Naive B cell (primary cell): ENCODE data around the gene SELPLG. TPM values are rescaled to one million over a fixed set of nuclear protein-coding genes. Genes with fewer than 3 reads are reported as not detected.

Experiments
- ATAC-seq, 2 donors: fragments of 150-1000 bp; cut with Tn5 transposase; 2 replicates each; pipeline ENCODE4 v1.10.0; 2021; ENCODE audit warnings: low read depth in 2 of 2, mild to moderate bottlenecking in 2 of 2, moderate library complexity in 2 of 2
- DNase-seq: peaks from one replicate; pipeline ENCODE4 v3.0.0; 2022
- H3K27ac Mint-ChIP-seq, 6 donors: one replicate each; pipeline ENCODE4 v1.8.0; 2020 to 2022; ENCODE audit warnings: mild to moderate bottlenecking in 6 of 6, mixed read lengths in 6 of 6, moderate library complexity in 5 of 6, inconsistent platforms in 2 of 6
- H3K27me3 Mint-ChIP-seq, 3 donors: one replicate each; pipeline ENCODE4 v1.8.0; 2021 to 2022; ENCODE audit warnings: mixed read lengths in 3 of 3, mild to moderate bottlenecking in 1 of 3
- H3K36me3 Mint-ChIP-seq, 2 donors: one replicate each; pipeline ENCODE4 v1.8.0; 2020 to 2022; ENCODE audit warnings: mixed read lengths in 2 of 2, inconsistent platforms in 1 of 2, mild to moderate bottlenecking in 1 of 2
- H3K4me1 Mint-ChIP-seq, 3 donors: one replicate each; pipeline ENCODE4 v1.8.0; 2020 to 2022; ENCODE audit warnings: mixed read lengths in 3 of 3, inconsistent platforms in 1 of 3, mild to moderate bottlenecking in 1 of 3, moderate library complexity in 1 of 3
- H3K4me3 Mint-ChIP-seq, 8 donors: one replicate each; pipeline ENCODE4 v1.8.0; 2020 to 2022; ENCODE audit warnings: mild to moderate bottlenecking in 8 of 8, mixed read lengths in 8 of 8, moderate library complexity in 8 of 8, inconsistent platforms in 2 of 8
- H3K9me3 Mint-ChIP-seq, 7 donors: one replicate each; pipeline ENCODE4 v1.8.0; 2020 to 2022; ENCODE audit warnings: mixed read lengths in 7 of 7, mild to moderate bottlenecking in 5 of 7, inconsistent platforms in 2 of 7, moderate library complexity in 1 of 7
- polyA plus RNA-seq, 6 donors: library from polyadenylated mRNA; unstranded; fragments of 300-500 nt; fragmentation: Illumina TruSeq; gene quantifications; one replicate each; pipeline ENCODE4 v1.2.3, GENCODE V29; 2021; ENCODE audit warnings: low read depth in 6 of 6

Gene SELPLG
- polyA plus RNA-seq, 6 donors from 2014 or later: 28.4 to 56.4 (median 36.0) TPM

DNA sequence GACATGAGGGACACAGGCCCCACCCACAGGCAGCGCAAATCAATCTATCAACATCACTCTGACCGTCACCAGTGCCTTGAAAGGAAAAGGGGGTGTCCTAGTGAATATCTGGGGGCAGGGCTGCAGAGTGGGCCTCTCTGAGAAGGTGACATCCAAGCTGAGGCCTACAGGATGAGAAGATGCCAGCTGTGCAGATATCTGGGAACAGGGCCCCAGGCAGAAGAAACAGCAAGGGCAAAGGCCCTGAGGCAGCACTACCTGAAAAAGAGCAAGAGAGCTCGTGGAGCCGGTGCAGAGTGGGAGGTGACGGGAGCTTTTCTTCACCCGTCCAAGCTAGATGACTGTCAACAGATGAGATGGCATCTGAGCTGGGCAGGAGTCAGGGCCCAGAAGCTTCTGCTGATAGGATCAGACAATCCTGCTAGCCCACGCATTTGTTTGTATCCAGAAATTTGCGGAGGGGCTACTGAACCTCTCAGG is 23.3 kb downstream of the SELPLG start:
- DNase-seq: no peak
- peaks cover 4 to 19% (median 18%) of the 10 kb centered on the region in 3 donors for H3K27me3 Mint-ChIP-seq

DNA sequence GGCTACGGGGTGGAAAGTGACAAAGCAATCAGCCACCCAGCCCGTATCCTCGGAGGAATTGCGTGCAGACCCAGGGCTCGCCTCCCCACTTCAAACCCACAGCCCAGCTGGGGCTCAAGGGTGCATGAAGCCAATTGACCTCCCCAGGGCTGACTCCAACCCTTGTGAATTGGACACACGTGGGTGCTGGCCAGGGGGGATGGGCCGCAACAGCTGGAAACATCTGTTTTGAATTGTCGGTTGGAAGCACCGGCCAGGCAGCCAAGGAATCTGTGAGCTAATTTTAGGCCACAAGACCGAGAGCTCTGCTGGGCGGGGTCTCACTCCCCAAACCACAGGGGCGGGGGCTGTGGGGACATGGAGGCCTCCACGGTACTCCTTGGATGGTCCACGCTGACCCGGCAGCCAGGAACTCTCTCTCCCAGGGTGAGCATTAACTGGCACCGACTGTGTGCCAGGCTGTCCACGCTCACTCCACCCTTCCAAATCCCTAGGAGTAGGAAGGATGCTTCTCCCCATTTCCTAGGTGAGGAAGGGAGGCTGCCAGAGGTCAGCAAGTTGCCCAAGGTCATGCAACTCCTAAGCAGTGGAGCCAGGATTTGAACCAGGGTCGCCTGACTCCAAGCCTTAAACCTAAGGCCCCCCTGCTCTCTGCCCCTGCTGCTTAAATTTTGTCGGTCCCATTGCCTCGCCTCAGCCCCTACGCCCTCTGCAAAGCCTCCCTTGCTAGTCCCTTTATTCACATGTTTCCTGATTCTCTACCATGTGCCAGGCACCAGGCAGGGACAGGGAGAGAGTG is 24.0 kb downstream of the SELPLG start:
- H3K36me3 Mint-ChIP-seq: no peaks in the 10 kb centered on the region
- H3K27me3 Mint-ChIP-seq: peaks cover 4 to 19% (median 18%) of the 10 kb centered on the region in 3 donors
- H3K4me3 Mint-ChIP-seq: no peak overlapping the region
- H3K4me1 Mint-ChIP-seq: peaks cover 24 to 30% (median 28%) of the 10 kb centered on the region in 3 donors
- DNase-seq: no peak
- peak overlapping the region in 1 of 6 donors; percentile 59 for H3K27ac Mint-ChIP-seq
- no peaks in the 10 kb centered on the region for H3K9me3 Mint-ChIP-seq
- ATAC-seq: no peak

More for the DNA sequence above, 23.3 kb downstream of the SELPLG start:
- Mint-ChIP-seq H3K4me1 (peaks cover 27 to 33% (median 28%) of the 10 kb centered on the region in 3 donors), H3K27ac (peak overlapping the region in 2 of 6 donors; percentile 34 to 59), H3K4me3 (no peak overlapping the region), H3K9me3 (no peaks in the 10 kb centered on the region), H3K36me3 (no peaks in the 10 kb centered on the region)
- no peak for ATAC-seq

DNA sequence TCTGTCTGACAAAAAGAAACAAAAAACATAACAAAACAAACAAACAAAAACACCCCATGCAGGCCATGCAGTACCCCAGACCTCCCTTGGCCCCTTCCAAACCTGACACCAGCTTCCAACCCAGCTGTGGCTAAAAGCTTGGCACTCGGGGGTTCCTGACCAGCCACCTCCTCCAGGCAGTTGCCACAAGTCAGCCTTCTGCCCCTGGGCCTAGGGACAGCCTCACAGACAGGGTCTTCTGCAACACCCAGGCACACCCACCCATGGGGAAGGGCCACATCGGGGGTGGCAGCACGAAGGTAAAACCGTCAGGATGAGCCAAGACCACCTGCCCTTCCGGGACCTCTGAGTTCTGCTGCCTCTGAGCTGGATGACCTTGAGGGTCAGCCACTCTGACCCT is 25.1 kb downstream of the SELPLG start:
- Mint-ChIP-seq H3K36me3 (no peaks in the 10 kb centered on the region), H3K27ac (peak overlapping the region in 2 of 6 donors; percentile 60 to 66), H3K4me3 (no peak overlapping the region), H3K4me1 (peaks cover 19 to 25% (median 19%) of the 10 kb centered on the region in 3 donors), H3K27me3 (peaks cover 4 to 24% (median 19%) of the 10 kb centered on the region in 3 donors), H3K9me3 (no peaks in the 10 kb centered on the region)
- ATAC-seq (no peak), DNase-seq (no peak)

DNA sequence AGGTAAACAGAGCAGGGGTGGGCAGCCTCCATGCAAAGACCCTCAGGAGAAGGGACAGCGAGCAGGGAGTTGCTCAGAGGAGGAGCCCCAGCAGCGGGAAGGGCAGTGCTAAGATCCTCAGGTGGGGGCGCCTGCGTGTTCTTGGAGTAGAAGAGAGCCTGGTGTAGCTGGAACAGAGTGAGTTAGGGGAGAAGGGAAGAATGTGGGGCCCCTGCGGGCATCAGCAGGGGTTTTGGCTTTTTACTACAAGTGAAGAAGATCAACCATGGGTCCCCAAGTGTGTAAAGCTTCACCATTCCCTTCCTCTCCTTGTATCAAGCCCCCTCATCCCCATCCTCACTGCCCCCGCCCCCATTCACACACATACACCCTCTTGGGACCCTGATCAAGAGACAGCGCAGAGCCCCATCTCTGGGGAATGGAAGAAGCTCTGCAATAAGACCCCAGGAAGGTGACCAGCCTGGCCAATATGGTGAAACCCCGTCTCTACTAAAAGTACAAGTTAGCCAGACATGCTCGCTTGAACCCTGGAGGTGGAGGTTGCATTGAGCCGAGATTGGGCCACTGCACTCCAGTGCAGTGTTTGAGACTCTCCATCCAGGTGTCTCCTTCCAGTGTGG is 25.6 kb downstream of the SELPLG start:
- Mint-ChIP-seq H3K36me3 (no peaks in the 10 kb centered on the region), H3K9me3 (no peaks in the 10 kb centered on the region), H3K4me3 (no peak overlapping the region), H3K27me3 (peaks cover 4 to 26% (median 19%) of the 10 kb centered on the region in 3 donors), H3K27ac (no peak overlapping the region), H3K4me1 (peaks cover 14 to 20% (median 14%) of the 10 kb centered on the region in 3 donors)
- ATAC-seq: no peak
- DNase-seq: no peak

DNA sequence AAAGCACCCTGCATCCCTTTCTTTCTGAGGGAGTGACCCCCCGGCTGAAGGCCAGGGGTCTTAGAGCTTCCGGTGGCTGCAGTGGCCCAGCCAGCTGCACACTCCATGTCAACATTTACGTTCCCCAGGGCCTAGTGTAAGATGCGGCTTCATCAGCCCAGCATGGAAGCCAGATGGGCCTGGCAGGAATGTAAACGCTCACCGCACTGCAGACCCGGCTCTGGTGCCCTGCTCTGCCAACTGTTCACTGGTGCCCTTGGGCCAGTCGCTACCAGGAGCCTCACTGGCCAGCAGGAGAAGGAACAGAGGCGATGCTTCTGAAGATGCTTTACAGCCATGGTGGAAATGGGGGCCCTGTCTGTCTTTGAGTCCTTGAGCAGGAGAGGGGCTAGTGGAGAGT is 27.2 kb downstream of the SELPLG start:
- Mint-ChIP-seq H3K9me3 (no peaks in the 10 kb centered on the region), H3K4me3 (no peak overlapping the region), H3K27ac (peak overlapping the region in 1 of 6 donors; percentile 12), H3K36me3 (no peaks in the 10 kb centered on the region), H3K4me1 (peaks cover under 1 to 11% (median 2%) of the 10 kb centered on the region in 3 donors), H3K27me3 (peaks cover 4 to 26% (median 19%) of the 10 kb centered on the region in 3 donors)
- no peak for DNase-seq
- ATAC-seq: no peak

DNA sequence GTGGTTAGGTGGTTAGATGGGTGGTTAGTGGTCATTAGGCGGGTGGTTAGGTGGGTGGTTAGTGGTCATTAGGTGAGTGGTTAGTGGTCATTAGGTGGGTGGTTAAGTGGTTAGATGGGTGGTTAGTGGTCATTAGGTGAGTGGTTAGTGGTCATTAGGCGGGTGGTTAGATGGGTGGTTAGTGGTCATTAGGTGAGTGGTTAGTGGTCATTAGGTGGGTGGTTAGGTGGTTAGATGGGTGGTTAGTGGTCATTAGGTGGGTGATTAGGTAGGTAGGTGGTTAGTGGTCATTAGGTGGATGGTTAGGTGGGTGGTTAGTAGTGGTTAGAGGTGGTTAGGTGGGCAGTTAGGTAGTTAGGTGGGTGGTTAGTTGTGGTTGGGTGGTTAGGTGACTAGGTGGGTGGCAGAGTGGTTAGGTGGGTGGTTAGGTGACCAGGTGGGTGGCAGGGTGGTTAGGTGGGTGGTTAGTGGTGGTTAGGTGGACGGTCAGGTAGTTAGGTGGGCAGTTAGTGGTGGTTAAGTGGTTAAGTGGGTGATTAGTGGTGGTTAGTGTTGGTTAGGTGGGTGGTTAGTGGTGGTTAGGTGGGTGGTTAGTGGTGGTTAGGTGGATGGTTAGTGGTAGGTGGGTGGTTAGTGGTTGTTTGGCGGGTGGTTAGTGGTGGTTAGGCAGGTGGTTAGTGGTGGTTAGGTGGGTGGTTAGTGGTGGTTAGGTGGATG is 27.8 kb downstream of the SELPLG start:
- no peak for DNase-seq
- H3K27me3 Mint-ChIP-seq: peaks cover 4 to 26% (median 19%) of the 10 kb centered on the region in 3 donors
- peak overlapping the region in 2 of 6 donors; percentile 13 to 16 for H3K27ac Mint-ChIP-seq
- no peak overlapping the region for H3K4me3 Mint-ChIP-seq
- ATAC-seq: no peak
- H3K36me3 Mint-ChIP-seq: no peaks in the 10 kb centered on the region
- H3K9me3 Mint-ChIP-seq: no peaks in the 10 kb centered on the region
- peaks cover 0 to 11% (median 2%) of the 10 kb centered on the region in 3 donors for H3K4me1 Mint-ChIP-seq

DNA sequence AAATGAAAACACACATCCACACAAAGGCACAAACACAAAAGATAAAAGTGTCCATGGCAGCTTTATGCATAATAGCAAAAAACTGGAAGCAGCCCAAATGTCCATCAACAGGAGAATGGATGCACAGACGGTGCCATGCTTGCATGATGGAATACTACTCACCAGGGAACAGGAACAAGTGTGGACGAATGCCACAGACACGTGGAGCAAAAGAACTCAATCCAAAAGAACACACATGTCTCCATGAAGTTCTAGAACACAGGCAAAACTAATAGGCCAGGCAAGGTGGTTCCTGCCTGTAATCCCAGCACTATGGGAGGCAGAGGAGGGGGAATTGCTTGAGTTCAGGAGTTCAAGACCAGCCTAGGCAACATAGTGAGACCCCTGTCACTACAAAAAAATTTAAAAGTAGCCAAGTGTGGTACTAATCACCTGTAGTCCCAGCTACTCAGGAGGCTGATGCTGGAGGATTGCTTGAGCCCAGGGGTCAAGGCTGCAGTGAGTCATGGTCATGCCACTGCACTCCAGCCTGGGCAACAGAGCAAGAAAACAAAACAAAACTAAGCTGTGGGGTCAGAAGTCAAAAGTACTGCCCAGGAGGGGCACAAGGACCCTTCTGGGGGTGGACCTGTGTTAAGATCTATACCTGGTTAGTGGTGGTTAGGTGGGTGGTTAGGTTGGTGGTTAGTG is 28.5 kb downstream of the SELPLG start:
- no peak for DNase-seq
- no peaks in the 10 kb centered on the region for H3K36me3 Mint-ChIP-seq
- H3K4me1 Mint-ChIP-seq: peaks cover 0 to 11% (median 2%) of the 10 kb centered on the region in 3 donors

DNA sequence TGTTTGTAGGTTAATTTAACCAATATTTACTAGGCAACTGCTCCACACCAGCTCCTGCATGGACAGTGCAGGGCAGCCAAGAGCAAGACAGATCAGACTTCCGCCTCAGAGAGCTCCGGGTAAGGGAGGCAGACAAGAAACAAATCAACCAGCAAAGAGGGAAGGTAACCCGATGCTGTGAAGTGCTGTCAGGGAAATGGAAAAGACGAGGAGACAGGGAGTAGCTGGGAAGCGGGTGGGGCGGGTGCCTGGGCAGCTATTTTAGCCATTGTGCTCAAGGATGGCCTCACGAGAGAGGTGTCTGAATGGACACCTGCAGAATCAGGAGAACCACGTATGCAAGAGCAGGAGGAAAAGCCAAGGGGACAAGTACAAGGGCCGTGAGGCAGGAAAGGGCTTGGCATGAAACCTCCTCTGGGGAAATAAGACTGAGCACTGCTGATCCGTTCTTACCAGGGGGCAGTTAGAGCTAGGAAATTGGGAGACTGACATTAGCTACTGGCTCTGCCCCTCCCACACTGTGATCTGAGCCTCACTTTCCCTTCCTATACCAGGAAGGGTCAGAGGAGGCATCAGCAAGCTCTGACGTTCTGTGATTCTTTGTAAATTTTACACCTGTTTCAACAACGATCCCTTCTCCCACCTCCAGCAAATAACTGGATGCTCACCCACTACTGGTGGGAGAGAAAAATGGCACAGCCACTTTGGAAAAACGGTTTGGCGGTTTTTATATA is 29.3 kb downstream of the SELPLG start:
- Mint-ChIP-seq H3K27ac (peak overlapping the region in 2 of 6 donors; percentile 22 to 72), H3K4me3 (peak overlapping the region in 1 of 8 donors; percentile 23), H3K9me3 (no peaks in the 10 kb centered on the region), H3K36me3 (no peaks in the 10 kb centered on the region), H3K4me1 (peaks cover 0 to 11% (median 2%) of the 10 kb centered on the region in 3 donors), H3K27me3 (peaks cover 4 to 20% (median 19%) of the 10 kb centered on the region in 3 donors)
- ATAC-seq (no peak), DNase-seq (no peak)

More for the DNA sequence above, 28.5 kb downstream of the SELPLG start:
- Mint-ChIP-seq H3K27ac (peak overlapping the region in 4 of 6 donors; percentile 16 to 48 (median 30)), H3K4me3 (no peak overlapping the region), H3K9me3 (no peaks in the 10 kb centered on the region), H3K27me3 (peaks cover 4 to 23% (median 19%) of the 10 kb centered on the region in 3 donors)
- ATAC-seq: no peak

DNA sequence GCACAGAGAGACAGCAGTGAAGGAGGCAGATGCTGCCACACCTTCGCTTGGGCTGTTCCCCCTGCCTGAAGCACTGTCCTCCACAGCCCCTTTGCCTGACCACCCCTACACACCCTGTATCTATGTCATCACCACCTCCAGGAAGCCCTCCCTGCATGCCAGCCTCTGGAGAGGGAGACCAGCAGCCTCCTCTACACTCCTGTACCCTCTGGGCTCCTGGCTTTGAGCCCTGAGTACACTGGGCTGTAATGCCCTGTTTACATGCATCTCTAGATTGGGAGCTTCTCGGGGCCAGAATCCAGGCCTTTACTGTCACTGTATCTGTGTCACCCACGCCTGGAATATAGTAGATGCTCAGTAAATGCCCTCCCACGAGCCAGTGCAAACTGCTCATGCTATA is 30.0 kb downstream of the SELPLG start:
- DNase-seq (no peak), ATAC-seq (no peak)
- Mint-ChIP-seq H3K36me3 (no peaks in the 10 kb centered on the region), H3K27me3 (peaks cover 4 to 22% (median 19%) of the 10 kb centered on the region in 3 donors), H3K27ac (peak overlapping the region in 4 of 6 donors; percentile 5 to 95 (median 72)), H3K9me3 (no peaks in the 10 kb centered on the region), H3K4me3 (peak overlapping the region in 1 of 8 donors; percentile 80), H3K4me1 (peaks cover 0 to 11% (median 2%) of the 10 kb centered on the region in 3 donors)

DNA sequence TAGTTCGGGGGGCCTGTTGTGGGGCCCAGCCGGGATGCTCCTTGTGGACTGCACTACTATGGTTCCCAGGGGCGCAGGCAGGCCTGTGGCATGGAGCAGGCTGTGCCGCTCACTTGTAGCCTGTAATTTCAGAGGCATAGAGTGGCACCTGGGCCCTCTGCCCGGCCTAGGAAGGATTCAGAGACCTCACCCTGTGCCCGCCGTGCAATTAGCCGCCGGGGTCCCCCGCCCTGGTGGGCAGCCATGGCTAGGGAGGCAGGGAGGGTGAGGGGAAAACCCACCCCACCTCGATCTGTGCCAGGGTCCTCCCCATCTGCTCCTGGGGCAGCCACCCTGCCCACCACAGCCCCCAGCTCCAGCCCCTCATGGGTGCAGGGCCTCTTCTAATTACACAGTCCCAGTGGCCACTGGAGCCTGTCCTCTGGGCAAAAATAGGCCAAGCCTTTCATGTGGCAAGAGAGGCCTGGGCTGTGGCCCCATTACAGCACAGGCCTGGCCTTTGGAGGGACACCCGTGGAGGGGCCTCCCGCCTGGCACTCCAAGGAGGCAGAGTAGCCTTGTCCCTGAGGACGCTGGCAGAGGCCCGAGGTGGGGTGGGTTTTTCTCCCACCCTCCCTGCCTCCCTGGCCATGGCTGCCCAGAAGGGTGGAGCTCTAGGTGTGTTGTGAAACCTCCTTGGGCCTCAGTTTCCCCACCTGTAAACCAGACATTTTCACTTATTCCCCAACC is 30.6 kb downstream of the SELPLG start:
- H3K9me3 Mint-ChIP-seq: no peaks in the 10 kb centered on the region
- H3K4me1 Mint-ChIP-seq: peaks cover 0 to 11% (median 2%) of the 10 kb centered on the region in 3 donors
- H3K36me3 Mint-ChIP-seq: no peaks in the 10 kb centered on the region
- peaks cover 4 to 17% (median 13%) of the 10 kb centered on the region in 3 donors for H3K27me3 Mint-ChIP-seq
- peak overlapping the region in 4 of 6 donors; percentile 72 to 95 (median 72) for H3K27ac Mint-ChIP-seq
- ATAC-seq: no peak
- H3K4me3 Mint-ChIP-seq: no peak overlapping the region
- DNase-seq: no peak

DNA sequence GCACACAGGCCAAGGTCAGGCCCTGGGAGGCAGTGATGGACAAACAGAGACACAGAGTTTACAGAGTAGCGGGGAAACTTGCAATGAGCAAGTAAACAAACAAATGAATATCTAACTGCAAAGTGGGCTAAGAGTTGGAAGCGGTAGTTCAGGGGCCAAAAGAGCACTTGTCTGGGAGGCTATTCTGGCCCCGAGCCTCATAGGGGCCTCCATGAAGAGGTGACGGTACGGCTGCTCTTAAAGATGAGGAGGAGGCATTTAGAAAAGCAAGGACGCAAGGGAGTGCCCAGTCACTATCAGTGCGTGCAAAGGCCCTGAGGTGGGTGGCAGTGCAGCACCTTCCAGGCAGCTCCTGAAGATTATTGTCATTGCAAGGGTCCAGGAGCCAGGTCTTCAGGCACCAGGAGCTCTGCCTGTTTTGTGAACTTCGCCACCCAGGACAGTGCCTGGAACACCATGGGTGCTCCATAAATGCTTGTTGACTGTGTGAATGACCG is 31.4 kb downstream of the SELPLG start:
- Mint-ChIP-seq H3K4me1 (peaks cover 2 to 16% (median 8%) of the 10 kb centered on the region in 3 donors), H3K27ac (peak overlapping the region in 1 of 6 donors; percentile 65), H3K4me3 (no peak overlapping the region), H3K36me3 (no peaks in the 10 kb centered on the region), H3K9me3 (no peaks in the 10 kb centered on the region), H3K27me3 (peaks cover 0 to 20% (median 5%) of the 10 kb centered on the region in 3 donors)
- no peak for ATAC-seq
- no peak for DNase-seq
